Stimulated activated naive CD4-positive, alpha-beta T cell treated with Interleukin-2 at 50 U/mL for 16 hours (primary cell): ENCODE measurements around the gene DHPS.
A peak's percentile ranks its signal among the peaks of the same experiment; 100 is the strongest.
"Not testable (repeated sequence)": the region's sequence is repeated elsewhere in the genome, so short reads cannot be mapped to it uniquely, and the experiment has no call there.

ENCODE experiments used
- DNase-seq: peaks from one replicate; lab custom pipeline; 2025; lab: John Stamatoyannopoulos, UW

Gene DHPS

DNA sequence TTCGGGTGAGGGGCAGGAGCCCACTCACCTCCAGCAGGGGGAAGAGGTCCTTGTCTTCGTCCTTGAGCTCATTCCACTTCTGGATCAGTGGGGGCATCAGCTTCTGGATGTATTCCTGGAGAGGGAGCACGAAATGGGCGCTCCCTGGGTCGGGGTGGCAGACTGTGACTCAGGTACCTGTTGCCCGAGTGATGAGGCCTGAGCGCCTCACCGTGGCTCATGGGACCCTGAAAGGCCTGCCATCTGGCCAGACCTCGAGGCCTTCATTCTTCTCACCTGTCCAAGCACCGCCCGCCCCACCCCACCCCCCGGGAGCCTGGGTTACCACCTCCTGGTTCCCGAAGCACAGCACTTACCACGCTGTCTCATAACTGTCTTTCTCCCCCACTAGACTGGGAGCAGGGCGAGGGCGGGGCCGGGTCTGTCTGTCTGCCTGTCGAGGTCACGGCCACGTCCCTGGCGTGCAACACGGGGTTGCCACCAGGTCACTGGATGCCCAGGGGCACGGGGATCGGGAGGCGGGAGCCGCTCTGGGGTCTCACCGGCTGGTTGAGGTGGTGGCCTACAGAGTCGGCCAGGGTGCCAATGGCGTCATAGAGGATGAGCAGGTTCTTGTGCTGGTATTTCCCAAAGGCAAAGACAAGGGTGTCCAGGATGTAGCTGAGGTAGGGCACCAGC, 24.1 kb upstream of the DHPS start:
- DNase-seq: no peak

DNA sequence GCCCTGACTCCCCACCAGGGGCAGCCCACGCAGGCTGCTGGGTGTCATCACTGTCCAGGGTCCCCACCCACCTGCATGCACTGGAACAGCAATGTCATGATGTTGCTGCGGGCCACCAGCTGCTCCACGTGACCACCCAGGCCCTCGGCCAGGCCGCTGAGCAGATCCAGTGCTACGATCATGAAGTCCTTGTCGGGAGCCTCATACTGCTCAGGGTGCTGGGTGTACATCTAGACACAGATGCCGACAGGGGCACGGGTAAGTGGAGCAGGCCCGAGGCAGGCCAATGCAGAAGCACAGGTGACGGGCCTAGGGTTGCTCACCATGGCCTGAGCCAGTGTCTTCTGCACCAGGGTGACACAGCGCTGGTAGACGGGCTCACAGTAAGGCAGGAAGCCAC, 23.5 kb upstream of the DHPS start:
- DNase-seq: no peak

DNA sequence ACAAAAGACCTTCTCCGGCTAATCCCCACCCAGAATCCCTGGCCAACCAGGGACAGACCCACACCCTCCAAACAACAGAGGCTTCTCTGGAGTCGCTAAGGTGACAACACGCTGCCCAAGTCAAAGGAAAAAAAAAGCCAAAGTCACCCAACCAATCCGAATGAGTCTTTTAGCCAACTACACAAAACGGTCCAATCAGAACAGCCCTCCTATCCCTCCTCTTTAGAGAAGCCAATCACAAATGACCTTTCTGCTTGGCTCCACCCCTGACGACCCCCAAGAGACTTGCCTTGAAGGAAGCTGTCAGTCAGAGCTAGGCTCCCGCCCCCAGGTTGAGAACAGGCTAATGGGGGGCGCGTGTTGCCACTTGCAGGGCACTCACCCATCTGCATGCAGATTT, 21.4 kb upstream of the DHPS start:
- no peak for DNase-seq

DNA sequence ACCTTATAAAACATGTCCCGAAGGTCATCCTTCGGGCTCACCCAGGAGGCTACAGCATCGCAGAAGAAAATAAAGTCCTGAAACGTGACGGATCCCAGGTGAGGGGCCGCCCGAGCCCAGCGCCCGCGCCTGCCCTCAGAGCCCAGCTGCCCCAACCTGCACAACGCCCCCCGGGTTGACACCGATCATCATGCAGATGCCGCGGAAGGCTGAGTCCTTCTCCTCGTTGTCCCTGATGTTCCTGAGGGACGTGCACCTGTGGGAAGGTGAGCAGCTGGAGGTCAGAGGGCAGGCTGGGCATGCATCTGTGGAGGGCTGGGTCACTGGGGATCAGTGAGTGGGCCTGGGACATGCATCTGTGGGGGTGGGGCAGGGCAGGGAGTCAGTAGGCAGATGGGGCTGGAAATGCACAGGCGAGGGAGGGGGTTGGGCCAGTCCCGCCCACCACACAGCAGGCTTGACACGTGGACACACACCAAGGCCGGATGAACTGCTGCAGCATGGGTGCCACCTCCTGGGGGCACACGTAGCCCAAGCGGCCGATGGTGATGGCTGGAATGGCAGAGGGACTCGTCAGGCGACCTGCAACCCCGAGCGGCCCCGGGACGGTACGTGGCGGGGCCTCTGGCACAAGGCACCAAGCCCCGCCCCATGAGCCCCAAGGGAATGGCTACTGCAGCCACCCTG, 20.1 kb upstream of the DHPS start:
- no peak for DNase-seq

DNA sequence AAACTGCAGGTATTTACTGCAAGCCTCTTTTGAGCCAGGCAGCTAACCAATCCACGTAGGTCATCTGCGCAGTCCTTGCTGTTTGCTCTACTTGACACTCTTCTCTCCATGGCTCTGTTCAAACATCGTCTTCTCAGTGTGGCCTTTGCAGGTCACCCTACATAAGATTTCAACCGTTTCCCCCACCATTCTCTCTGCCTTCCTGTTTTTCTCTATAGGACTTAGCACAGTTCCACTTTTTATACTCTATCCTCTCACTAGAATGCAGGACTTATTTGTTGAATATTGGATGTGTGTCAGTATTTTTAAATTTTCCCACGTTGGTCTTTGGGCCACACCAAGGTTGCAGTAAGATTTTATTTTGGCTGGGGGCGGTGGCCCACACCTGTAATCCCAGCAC, 16.5 kb upstream of the DHPS start:
- no peak for DNase-seq

DNA sequence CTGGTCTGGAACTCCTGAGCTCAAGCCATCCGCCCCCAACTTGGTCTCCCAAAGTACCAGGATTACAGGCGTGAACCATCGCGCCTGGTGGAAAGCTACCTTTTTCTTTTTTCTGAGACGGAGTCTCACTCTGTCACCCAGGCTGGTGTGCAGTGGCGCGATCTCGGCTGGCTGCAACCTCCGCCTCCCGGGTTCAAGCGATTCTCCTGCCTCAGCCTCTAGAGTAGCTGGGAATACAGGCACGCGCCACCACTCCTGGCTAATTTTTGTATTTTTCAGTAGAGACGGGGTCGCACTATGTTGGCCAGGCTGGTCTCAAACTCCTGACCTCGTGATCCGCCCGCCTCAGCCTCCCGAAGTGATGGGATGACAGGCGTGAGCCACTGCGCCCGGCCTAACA, 15.7 kb upstream of the DHPS start:
- DNase-seq: not testable (repeated sequence)

DNA sequence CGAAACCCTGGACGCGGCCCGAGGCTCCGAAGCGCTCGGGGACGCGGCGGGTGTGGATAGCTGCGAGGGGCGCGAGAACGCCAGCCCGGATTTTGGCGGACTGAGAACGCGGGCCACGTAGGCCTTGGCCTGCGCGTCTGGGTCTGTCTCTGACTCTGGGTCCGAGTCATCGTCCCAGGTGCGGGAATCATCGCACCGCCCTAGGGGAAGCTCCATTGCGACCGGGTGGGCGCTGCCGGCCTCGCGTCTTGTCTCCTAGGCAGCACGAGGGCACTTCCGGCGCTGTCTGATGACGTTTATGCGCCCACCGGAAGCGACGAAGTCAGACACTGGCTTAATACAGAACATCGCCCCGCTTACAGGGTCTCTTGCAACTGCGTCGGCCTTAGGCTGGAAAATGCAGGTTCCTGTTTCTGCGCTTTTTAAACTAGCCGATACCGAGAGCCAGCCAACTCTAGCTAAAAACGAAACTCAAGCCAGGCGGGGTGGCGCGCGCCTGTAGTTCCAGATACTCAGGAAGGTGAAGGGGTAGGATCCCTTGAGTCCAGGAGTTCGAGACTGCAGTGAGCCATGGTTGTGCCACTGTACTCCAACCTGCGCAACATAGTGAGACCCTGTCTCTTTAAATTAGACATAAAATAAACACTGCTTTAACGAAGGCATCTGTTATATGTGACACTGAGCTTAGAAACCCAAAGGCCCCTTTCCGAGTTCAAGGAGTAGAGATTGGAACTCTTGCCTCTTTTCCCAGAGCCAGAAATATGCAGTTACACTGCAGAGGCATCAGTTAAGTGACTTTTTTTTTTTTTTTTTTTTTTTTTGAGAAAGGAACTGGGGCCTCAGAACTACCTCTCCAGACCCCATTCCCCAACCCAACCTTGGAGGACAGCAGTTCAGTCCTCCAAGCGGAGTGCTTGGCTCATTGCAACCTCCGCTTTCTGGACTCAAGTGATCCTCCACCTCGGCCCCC, 15.0 kb upstream of the DHPS start, which contains the start of gene FBXW9:
TSS of gene FBXW9 (minus strand) at position 266 of the 970 bp plus-strand sequence. CDS start at position 216, 50 bp downstream.
- peak; percentile 95 for DNase-seq

DNA sequence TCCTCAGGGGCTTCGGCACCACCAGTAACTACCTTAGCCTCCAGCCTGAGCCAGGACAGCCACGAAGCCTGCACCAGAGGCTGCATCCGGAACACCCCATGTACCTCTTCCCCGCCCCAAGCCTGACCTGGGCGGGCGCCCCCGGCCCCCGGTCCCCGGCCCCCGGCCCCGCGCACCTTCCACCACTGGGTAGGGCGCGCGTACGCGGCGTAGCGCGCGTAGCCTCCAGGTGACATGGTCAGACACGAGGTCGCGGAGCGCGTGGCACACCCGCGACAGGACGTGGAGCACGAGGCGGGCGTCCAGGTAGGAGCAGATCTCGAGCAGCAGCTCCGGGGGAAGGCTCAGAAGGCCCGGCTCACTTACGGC, 14.3 kb upstream of the DHPS start:
- DNase-seq: no peak

DNA sequence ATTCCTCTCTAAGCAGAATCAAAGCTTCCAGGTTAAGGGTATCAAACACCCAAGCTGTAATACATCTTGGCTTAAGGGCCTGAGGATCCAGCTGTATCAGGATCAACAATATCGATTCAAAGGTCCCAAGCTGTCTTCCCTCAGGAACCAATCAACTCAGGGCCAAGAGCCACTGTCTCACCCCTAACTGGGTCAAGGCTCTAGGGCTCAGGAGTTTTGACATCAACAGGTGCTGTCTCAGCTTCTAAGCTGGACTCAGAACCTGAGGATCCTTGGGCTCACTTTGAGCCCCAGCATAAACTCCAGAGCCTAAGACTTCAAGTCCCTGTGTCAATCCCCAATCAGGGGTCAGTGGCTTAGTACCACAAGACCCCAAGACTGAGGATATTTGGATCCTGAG, 13.8 kb upstream of the DHPS start:
- no peak for DNase-seq

DNA sequence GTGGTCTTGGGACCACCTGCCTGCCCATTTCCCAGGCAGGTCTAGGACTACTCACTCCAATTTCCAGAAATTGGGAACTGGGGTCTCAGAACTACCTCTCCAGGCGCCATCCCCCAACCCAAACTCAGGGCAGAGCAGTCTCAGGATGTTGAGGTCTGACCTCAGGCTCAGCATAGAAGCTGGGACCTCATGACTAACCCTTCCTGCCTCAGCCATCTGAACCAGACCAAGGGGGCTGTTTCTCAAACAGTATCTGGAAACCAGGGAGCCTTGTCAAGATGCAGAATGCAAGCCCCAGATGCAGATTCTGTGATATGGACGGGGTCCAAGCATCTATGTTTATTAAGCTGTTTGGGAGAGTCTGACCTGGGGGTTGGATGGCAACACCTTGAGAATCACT, 13.4 kb upstream of the DHPS start:
- DNase-seq: no peak

DNA sequence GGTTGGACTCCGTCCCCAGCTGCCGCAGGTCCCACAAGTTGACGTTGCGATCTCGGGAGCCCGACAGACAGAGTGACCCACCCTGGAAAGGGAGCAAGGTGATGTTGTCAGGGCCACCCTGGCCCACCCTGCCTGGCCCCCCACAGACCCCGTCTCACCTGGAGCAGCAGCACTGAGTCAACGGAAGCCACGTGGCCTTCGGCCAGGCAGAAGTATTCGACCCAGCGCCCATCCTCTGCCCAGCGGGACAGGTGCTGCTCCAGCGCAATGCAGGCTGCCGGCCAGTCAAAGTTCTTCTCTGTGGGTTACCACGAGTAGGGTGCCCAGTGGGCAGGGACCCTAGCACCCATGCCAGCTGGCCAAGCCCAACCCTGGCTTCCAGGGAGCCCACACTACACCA, 13.0 kb upstream of the DHPS start:
- DNase-seq: no peak

DNA sequence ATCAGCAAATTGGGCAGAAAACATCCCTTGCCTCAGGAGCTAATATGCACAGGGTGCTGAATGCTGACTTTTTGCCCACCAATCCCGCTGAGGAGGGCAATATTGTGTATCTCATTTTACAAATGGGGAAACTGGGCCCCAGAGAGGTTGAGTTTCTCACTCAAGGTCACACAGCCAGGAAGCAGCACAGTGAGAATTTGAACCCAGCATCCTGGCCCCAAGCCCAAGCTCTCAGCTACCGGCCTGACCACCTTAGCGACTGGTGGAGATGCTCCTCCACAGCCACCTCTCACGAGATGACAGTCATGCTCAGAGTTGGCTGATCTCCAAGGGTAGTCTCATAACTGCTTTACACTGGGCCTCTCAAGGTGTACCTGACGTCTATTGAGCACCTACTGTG, 11.3 kb upstream of the DHPS start:
- DNase-seq: no peak

DNA sequence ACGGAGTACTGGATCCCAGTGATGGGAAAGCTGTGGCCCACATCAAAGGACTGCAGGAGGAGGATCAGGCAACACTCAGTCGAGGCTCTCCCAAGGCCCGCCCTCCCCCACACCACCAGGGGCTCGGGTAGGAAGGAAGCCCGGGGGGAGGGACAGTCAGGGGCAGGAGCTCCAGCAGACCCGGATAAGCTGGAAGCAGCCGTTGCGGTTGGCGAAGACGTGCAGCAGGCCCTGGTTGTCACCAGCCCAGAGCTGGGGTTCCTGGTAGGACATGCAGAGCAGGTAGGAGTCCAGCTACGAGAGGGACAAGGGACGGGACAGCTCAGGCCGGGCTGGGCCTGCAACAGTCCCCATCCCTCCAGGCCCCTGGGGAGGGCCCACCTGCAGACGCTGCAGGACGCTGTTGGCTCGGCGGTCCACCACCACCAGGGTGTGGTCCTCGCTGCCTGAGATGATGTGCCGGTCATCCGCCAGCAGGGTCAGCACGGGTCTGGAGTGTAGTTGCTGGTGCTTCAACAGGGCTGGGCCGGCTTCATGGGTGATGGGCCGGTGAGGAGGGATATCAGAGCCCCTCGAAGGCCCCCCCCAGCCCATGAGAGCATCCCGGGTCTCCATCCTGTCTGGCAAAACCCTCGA, 8.0 kb upstream of the DHPS start:
- no peak for DNase-seq

DNA sequence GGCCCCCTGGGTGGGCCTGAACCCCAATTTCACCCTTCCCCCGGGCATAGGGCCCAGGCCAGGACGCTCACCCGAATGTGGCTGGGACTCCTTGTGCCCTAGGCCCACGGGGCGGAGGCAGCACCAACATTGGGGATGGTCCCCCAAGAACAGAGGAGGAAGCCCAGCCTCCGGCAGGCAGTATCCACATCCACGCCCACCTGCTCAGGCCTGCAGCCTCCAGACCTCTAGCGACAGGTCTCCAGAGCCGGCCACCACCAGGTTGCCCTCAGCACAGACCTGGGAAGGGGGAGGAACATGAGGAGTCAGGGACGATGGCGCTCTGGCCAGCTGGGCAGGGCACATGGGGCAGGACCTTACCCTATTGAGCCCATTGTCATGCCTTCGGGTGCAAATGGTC, 7.3 kb upstream of the DHPS start:
- no peak for DNase-seq

DNA sequence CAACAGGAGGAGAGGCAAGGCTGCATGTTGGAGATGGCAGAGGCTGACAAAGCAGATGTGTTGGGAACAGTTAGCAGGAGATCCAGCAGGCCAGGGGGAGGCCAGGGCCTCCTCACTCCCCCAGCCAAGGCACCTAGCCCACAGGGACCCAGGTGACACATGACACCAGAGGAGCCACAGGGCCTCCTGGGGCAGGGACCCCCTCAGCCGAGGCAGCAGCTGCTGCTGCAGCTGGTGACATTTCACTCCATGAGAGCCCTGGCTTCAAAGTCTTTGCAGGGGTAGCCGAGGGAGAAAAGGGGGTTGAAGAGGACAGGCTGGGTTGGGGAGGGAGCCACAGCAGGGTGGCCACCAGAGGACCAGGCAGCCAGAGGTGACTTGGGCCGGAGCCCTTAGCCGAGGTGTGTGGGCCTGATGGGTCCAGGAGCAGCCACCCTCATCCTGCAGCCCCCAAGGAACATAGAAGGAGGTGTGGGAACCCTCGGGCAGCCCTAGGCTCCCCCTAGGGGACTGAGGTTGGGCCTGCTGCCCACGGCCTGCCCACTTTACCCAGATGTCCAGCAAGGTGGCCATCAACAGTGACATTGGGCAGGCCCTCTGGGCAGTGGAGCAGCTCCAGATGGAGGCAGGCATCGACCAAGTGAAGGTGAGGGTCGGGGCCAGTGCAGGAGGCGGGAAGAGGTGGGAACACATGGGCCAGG, 6.0 kb upstream of the DHPS start, which contains the start of gene GNG14:
TSS of gene GNG14 (plus strand) at position 503 of the 701 bp plus-strand sequence. CDS start at position 554, 51 bp downstream.
- no peak for DNase-seq

DNA sequence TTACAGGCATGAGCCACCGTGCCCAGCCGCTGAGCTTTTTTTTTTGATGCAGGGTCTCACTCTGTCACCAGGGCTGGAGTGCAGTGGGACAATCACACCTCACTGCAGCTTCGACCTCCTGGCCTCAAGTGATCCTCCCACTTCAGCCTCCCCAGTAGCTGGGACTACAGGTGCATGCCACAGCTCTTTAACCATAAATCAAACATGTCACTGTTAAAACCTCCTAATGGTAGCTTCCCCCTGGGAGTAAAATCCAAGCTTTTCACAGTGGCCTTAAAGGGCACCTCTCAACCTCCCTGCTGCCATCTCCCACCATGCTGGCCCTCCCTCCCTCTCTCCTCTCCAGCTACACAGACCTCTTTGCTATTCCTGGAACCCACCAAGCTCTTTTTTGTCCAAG, 4.2 kb upstream of the DHPS start:
- no peak for DNase-seq

DNA sequence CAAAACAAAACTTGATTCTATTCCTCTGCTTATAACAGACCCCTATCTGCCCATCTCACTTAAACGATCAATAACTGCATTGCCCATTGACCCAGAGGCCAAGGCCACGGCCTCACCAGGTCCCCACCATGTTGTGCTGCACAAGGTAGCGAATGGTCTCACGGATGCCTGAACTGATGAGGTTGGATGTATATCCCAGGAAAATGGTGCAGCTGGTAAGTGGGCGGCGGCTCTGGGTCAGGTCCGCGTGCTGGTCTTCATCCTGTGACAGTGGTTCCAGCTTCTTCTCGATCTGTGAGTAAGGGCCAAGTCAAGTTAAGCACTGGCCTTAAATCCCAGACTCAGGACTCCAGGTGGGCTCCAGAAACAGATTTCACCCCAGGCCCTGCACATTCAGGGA, 1.6 kb downstream of the DHPS start:
- DNase-seq: no peak

DNA sequence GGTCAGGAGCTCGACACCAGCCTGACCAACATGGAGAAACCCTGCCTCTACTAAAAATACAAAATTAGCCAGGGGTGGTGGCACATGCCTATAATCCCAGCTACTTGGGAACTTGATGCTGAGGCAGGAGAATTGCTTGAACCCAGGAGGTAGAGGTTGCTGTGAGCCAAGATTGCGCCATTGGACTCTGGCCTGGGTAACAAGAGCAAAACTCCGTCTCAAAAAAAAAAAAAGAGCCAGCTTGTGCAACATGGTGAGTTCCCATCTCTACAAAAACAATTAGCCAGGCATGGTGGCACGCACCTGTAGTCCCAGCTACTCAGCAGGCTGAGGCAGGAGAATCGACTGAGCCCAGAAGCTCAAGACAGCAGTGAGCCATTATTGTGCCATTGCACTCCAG, 3.6 kb downstream of the DHPS start:
- DNase-seq: not testable (repeated sequence)

DNA sequence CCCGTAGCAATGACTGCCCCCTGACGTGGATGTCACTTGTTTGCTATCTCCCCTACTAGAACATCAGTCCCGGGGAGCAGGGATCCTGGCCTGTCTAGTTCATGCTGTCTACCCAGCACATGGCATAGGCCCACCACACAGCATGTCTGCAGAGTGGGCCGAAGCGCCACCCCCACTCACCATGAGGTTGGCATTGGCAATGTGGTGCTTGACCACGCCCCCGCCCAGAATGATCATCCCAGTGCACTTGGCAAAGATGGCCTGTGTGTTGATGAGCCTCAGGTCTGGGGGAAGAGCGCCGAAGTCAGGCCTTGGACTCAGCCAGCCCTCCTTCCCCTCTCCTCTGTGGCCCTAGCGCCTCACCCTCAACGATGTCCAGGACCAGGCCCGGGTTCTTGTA, 4.8 kb downstream of the DHPS start:
- DNase-seq: no peak

DNA sequence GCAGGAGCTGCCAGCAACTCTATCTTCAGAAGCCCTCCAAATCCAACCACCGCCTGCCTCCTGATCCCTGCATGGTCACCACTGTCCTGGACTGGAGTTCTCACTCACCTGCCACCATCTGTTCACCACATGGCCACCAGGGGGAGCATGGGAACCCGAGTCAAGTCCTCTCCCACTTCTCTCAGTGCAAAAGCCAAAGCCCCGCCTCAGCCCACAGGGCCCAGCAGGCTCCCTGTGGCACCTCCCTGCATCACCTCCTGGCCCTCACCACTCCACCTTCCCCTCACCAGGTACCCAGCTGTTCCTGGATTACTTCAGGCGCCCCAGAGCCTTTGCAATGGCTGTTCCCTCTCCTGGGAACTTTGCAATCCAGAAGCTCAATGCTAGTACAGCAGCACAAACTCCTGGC, 5.3 kb downstream of the DHPS start:
- DNase-seq: peak; percentile 83

DNA sequence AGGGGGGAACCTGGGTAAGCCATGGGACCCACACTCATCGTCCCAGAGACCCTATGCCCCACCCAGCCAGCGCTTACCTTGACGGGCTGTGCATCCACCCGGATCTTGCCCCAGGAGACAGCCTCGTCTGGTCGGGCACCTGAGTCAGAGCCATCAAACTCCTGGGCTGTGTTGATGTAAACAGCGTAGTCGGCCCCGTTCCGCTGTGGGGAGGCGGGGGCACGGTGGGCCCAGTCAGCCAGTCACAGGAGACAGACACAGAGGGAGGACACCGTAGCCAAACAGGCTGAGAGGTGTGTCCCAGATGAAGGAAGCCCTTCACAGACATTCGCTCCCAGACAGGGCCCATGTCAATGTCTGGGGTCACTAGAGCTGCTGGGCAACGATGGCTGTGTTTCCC, 5.7 kb downstream of the DHPS start:
- DNase-seq: no peak

DNA sequence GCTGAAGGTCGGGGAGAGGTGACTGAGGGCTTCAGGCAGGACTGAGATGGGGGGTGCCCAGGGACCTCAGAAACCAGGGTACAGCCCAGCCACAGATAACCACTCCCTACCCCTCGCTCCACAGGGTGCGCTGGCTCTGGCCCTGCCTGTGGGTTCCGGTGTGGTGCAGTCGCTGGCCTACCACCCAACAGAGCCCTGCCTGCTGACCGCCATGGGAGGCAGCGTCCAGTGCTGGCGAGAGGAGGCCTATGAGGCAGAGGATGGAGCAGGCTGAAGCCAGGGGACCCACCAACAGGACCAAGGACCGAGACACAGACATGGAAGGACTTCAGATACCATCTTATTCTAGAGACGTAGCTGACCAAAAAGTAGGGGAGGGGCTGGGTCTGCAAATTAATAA, 6.3 kb downstream of the DHPS start:
- DNase-seq: no peak
